A549 treated with dexamethasone at 1 μM for 4 hours (cell line): ENCODE data around the gene EIF3CL. TPM values are rescaled to one million over a fixed set of nuclear protein-coding genes. Genes with fewer than 3 reads are reported as not detected.

ENCODE experiments used
- total RNA-seq: library from RNA; stranded (reverse); fragments of 200-300 nt; extraction: Qiagen RNA extraction; gene quantifications from 5 replicates; pipeline ENCODE4 v1.2.3, GENCODE V29; 2022

Gene EIF3CL, protein sequence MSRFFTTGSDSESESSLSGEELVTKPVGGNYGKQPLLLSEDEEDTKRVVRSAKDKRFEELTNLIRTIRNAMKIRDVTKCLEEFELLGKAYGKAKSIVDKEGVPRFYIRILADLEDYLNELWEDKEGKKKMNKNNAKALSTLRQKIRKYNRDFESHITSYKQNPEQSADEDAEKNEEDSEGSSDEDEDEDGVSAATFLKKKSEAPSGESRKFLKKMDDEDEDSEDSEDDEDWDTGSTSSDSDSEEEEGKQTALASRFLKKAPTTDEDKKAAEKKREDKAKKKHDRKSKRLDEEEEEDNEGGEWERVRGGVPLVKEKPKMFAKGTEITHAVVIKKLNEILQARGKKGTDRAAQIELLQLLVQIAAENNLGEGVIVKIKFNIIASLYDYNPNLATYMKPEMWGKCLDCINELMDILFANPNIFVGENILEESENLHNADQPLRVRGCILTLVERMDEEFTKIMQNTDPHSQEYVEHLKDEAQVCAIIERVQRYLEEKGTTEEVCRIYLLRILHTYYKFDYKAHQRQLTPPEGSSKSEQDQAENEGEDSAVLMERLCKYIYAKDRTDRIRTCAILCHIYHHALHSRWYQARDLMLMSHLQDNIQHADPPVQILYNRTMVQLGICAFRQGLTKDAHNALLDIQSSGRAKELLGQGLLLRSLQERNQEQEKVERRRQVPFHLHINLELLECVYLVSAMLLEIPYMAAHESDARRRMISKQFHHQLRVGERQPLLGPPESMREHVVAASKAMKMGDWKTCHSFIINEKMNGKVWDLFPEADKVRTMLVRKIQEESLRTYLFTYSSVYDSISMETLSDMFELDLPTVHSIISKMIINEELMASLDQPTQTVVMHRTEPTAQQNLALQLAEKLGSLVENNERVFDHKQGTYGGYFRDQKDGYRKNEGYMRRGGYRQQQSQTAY
- 69.7 to 108 TPM (median 77.8 TPM) in 5 replicates for total RNA-seq

DNA sequence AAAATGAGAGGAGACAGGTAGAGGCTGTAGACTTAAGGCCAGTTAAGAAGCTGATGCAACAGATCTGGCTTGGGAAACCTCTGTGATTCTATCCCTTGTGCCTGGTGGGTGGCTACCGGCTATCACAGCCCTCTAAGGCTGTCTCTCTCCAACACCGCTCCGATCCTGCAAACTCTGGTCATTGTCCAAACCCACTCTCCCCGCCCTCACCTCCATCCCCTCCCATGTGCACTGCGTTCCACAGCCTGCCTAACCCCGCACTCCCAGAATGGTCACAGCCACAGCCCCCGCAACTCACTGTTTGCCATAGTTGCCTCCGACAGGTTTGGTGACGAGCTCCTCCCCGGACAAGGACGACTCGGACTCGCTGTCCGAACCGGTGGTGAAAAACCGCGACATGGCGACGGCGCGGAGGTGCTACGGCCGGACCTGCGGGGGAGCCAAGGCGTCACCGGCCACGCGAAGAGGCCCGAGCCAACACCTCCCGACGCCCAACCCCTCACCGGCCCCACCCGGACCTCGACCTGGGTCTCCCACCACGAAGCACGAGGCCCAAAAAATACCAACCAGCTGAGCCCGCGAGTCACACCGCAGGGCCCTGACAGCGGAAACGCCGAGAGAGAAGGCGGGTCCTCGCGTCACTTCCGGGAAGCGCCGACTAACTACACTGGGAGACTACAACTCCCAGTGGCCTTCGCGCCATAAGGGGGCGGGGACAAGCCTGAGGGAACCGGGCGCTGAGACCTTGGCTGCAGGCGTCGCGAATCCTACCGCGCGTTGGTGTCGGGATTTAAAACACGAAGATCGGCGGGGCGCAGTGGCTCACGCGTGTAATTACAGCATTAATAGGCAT is at the start of gene EIF3CL:
EIF3CL (minus strand) TSS at position 622 of the 853 bp plus-strand sequence; CDS start at position 399, 223 bp downstream.

DNA sequence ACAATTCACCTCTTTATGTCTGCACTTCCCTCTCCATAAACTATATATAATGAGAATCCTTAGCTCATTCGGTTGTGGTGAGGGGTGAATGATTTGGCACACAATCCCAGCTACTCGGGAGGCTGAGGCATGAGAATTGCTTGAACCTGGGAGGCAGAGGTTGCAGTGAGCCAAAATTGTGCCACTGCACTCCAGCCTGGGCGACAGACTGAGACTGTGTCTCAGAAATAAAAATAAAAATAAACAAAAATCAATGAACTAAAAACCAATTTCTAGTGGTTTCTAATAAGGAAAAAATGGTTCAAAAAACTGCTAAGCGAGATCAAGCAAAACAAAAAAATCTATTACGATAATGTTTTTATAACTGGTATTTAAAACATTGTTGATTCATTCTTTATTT is 40.2 kb downstream of the EIF3CL start, which contains the start of gene NPIPB6:
NPIPB6 (minus strand) TSS at position 101 of the 400 bp plus-strand sequence. CDS start 686 bp downstream, outside the sequence.

Other genes with a start within 250 kb of the EIF3CL start
- 64.9 to 103 TPM (median 91.6 TPM) in 5 replicates for gene XPO6, start 191.9 kb downstream of the EIF3CL start, total RNA-seq
- gene SBK1, start 111.3 kb downstream of the EIF3CL start, total RNA-seq, result 0.16 to 0.47 TPM (median 0.36 TPM) in 5 replicates
- 1.5 to 2.3 TPM (median 1.6 TPM) in 5 replicates for gene NPIPB6, start 40.3 kb downstream of the EIF3CL start, total RNA-seq
- 0.11 to 0.38 TPM (median 0.22 TPM) in 3 of 5 replicates, not detected in the others for gene NPIPB7, start 68.5 kb upstream of the EIF3CL start, total RNA-seq
- gene CLN3, start 88.2 kb upstream of the EIF3CL start, total RNA-seq, result 19.7 to 44.0 TPM (median 35.6 TPM) in 5 replicates
- 0.06 to 0.08 TPM (median 0.06 TPM) in 4 of 5 replicates, not detected in the other for gene APOBR, start 90.8 kb upstream of the EIF3CL start, total RNA-seq
- gene IL27, start 103.0 kb upstream of the EIF3CL start, total RNA-seq, result not detected in 5 replicates
- 10.5 to 19.3 TPM (median 15.5 TPM) in 5 replicates for gene NUPR1, start 135.1 kb upstream of the EIF3CL start, total RNA-seq
- gene SGF29, start 150.1 kb upstream of the EIF3CL start, total RNA-seq, result 21.1 to 27.1 TPM (median 24.0 TPM) in 5 replicates
- gene SULT1A2, start 193.2 kb upstream of the EIF3CL start, total RNA-seq, result 0.05 to 0.15 TPM (median 0.09 TPM) in 3 of 5 replicates, not detected in the others
- gene SULT1A1, start 206.2 kb upstream of the EIF3CL start, total RNA-seq, result 5.1 to 6.0 TPM (median 5.4 TPM) in 5 replicates
- 0.25 to 0.66 TPM (median 0.35 TPM) in 4 of 5 replicates, not detected in the other for gene NPIPB8, start 234.2 kb upstream of the EIF3CL start, total RNA-seq